Measurements from ENCODE around the gene HRG.
"Not testable (repeated sequence)": the region's sequence is repeated elsewhere in the genome, so short reads cannot be mapped to it uniquely, and the experiment has no call there.

The HRG gene

GRCh38 chr3:186710694-186711093, 44.9 kb downstream of the HRG start:
- not testable (repeated sequence) for H3K36me3 ChIP-seq (ENCODE audit: insufficient read depth, low read depth, low read length); H3K4me1 ChIP-seq (ENCODE audit: insufficient read depth, low read length); H3K9me3 ChIP-seq (ENCODE audit: insufficient read depth, low read depth, low read length); H3K4me3 ChIP-seq (ENCODE audit: low read length); H3K27ac ChIP-seq (ENCODE audit: low read length); H3K9ac ChIP-seq (ENCODE audit: low read depth, low read length); H3K27me3 ChIP-seq (ENCODE audit: insufficient read depth, low read length)

GRCh38 chr3:186713499-186713898, 47.7 kb downstream of the HRG start:
- Histone ChIP-seq H3K36me3 (ENCODE audit: insufficient read depth, low read depth, low read length) (no peaks in the 10 kb centered on the region), H3K27me3 (ENCODE audit: insufficient read depth, low read length) (no peaks in the 10 kb centered on the region), H3K4me1 (ENCODE audit: insufficient read depth, low read length) (no peaks in the 10 kb centered on the region; the same call in 1 of the 2 replicates), H3K9me3 (ENCODE audit: insufficient read depth, low read depth, low read length) (no peaks in the 10 kb centered on the region), H3K9ac (ENCODE audit: low read depth, low read length) (no peak overlapping the region), H3K4me3 (ENCODE audit: low read length) (no peak overlapping the region), H3K27ac (ENCODE audit: low read length) (no peak overlapping the region)

GRCh38 chr3:186717039-186717457, 51.2 kb downstream of the HRG start, which contains the start of gene KNG1:
Gene KNG1 (plus strand): TSS chr3:186717359. CDS start chr3:186717543, 184 bp downstream.
- no peaks in the 10 kb centered on the region for H3K27me3 ChIP-seq (ENCODE audit: insufficient read depth, low read length)
- H3K36me3 ChIP-seq (ENCODE audit: insufficient read depth, low read depth, low read length) = no peaks in the 10 kb centered on the region
- no peak within 1 kb of the TSS for H3K9ac ChIP-seq (ENCODE audit: low read depth, low read length)
- H3K9me3 ChIP-seq (ENCODE audit: insufficient read depth, low read depth, low read length) = no peaks in the 10 kb centered on the region
- no peak within 1 kb of the TSS for H3K27ac ChIP-seq (ENCODE audit: low read length)
- H3K4me3 ChIP-seq (ENCODE audit: low read length) = no peak within 1 kb of the TSS
- no peaks in the 10 kb centered on the region for H3K4me1 ChIP-seq (ENCODE audit: insufficient read depth, low read length)

GRCh38 chr3:186719945-186720739, 54.3 kb downstream of the HRG start:
- H3K27ac ChIP-seq (ENCODE audit: low read length) = no peak overlapping the region

GRCh38 chr3:186722457-186722856, 56.6 kb downstream of the HRG start:
- Histone ChIP-seq H3K4me1 (ENCODE audit: insufficient read depth, low read length) (no peaks in the 10 kb centered on the region), H3K36me3 (ENCODE audit: insufficient read depth, low read depth, low read length) (no peaks in the 10 kb centered on the region), H3K9ac (ENCODE audit: low read depth, low read length) (no peak overlapping the region), H3K27ac (ENCODE audit: low read length) (no peak overlapping the region), H3K9me3 (ENCODE audit: insufficient read depth, low read depth, low read length) (no peaks in the 10 kb centered on the region), H3K27me3 (ENCODE audit: insufficient read depth, low read length) (no peaks in the 10 kb centered on the region), H3K4me3 (ENCODE audit: low read length) (no peak overlapping the region)

More at GRCh38 chr3:186719945-186720739, 54.3 kb downstream of the HRG start:
- no peaks in the 10 kb centered on the region for H3K36me3 ChIP-seq (ENCODE audit: insufficient read depth, low read depth, low read length)
- no peaks in the 10 kb centered on the region for H3K9me3 ChIP-seq (ENCODE audit: insufficient read depth, low read depth, low read length)
- no peak overlapping the region for H3K9ac ChIP-seq (ENCODE audit: low read depth, low read length)
- H3K4me3 ChIP-seq (ENCODE audit: low read length) = no peak overlapping the region
- H3K27me3 ChIP-seq (ENCODE audit: insufficient read depth, low read length) = no peaks in the 10 kb centered on the region
- no peaks in the 10 kb centered on the region for H3K4me1 ChIP-seq (ENCODE audit: insufficient read depth, low read length)

GRCh38 chr3:186724911-186725310, 59.1 kb downstream of the HRG start:
- H3K9me3 ChIP-seq (ENCODE audit: insufficient read depth, low read depth, low read length) = no peaks in the 10 kb centered on the region
- H3K9ac ChIP-seq (ENCODE audit: low read depth, low read length) = no peak overlapping the region
- H3K27ac ChIP-seq (ENCODE audit: low read length) = no peak overlapping the region
- H3K36me3 ChIP-seq (ENCODE audit: insufficient read depth, low read depth, low read length) = no peaks in the 10 kb centered on the region
- H3K27me3 ChIP-seq (ENCODE audit: insufficient read depth, low read length) = no peaks in the 10 kb centered on the region
- H3K4me3 ChIP-seq (ENCODE audit: low read length) = no peak overlapping the region
- H3K4me1 ChIP-seq (ENCODE audit: insufficient read depth, low read length) = no peaks in the 10 kb centered on the region
